Endothelial cell of umbilical vein (primary cell): Measurements from ENCODE around the gene RIPK3.

ENCODE experiments used
- CTCF ChIP-seq, 2 donors: IDR thresholded peaks; 1 replicate in 1 of 2; 2 replicates in 1 of 2; pipeline ENCODE4 v1.5.1; 2011; ENCODE audit warnings: low read length in 2 of 2, mild to moderate bottlenecking in 2 of 2, moderate library complexity in 2 of 2, control low read depth in 1 of 2, inconsistent platforms in 1 of 2, low read depth in 1 of 2; ENCODE audit not compliant: insufficient read depth in 1 of 2; ENCODE audit errors: extremely low read depth in 1 of 2
- MYC ChIP-seq: IDR thresholded peaks from one replicate; pipeline ENCODE4 v1.6.1; 2011; ENCODE audit warnings: mild to moderate bottlenecking, low read depth, low read length
- POLR2A ChIP-seq: IDR thresholded peaks from 2 replicates; pipeline ENCODE4 v1.6.1; 2012; ENCODE audit warnings: low read depth, mild to moderate bottlenecking, control low read depth, low read length

- TF ChIP-seq CTCF (IDR thresholded peaks at IDR 0.05; ENCODE audit: extremely low read depth in 1 of 2, insufficient read depth in 1 of 2, low read depth in 1 of 2, low read length in 2 of 2) (no peak), MYC (no peak), POLR2A (no peak)
Measured at GRCh38 chr14:24329073-24329663, 10.6 kb downstream of the RIPK3 start.
